Panc1 (cell line): ENCODE results near the gene SATB2. TPM values are rescaled to one million over a fixed set of nuclear protein-coding genes. Genes with fewer than 3 reads are reported as not detected.

Experiments used
- ATAC-seq: fragments of 200-7000 bp; cut with Tn5 transposase; 2 replicates; pipeline ENCODE4 v1.9.1; 2020; ENCODE audit warnings: mild to moderate bottlenecking, moderate library complexity
- BruUV-seq: library from RNA; stranded (reverse); fragments of 400-500 nt; replicated peaks from 2 replicates; lab custom pipeline; 2021; lab: Mats Ljungman, UMichigan
- CTCF ChIA-PET: fragments of 300-600 bp; sonication (Branson Sonifier 250); formaldehyde crosslinking; loops from one replicate; lab custom pipeline; 2022; ENCODE audit warnings: antibody characterized with exemption; lab: Charles Lee
- POLR2A ChIA-PET: fragments of 300-600 bp; sonication (Branson Sonifier 250); formaldehyde crosslinking; loops from one replicate; lab custom pipeline; 2022; ENCODE audit warnings: antibody characterized with exemption; lab: Charles Lee
- DNase-seq: peaks from one replicate; pipeline ENCODE4 v3.0.0-alpha.2; 2010; ENCODE audit warnings: low read depth, low spot score
- H3K27ac ChIP-seq: 2 replicates; pipeline ENCODE4 v1.5.1; 2011; ENCODE audit warnings: mild to moderate bottlenecking, low read length, inconsistent platforms
- H3K27me3 ChIP-seq: fragments of 200-500 bp; sonication (Bioruptor generic); 2 replicates; pipeline ENCODE4 v1.6.0; 2014; ENCODE audit warnings: low read length, inconsistent platforms; ENCODE audit not compliant: control insufficient read depth, insufficient read depth
- H3K36me3 ChIP-seq: fragments of 200-500 bp; sonication (Bioruptor generic); 2 replicates; pipeline ENCODE4 v1.5.1; 2014; ENCODE audit warnings: inconsistent platforms, mild to moderate bottlenecking, low read length, moderate library complexity; ENCODE audit not compliant: control insufficient read depth, insufficient read depth
- H3K4me1 ChIP-seq: 2 replicates; pipeline ENCODE4 v1.5.1; 2011; ENCODE audit warnings: inconsistent platforms, mild to moderate bottlenecking, low read length, moderate library complexity; ENCODE audit not compliant: control insufficient read depth, insufficient read depth
- H3K4me3 ChIP-seq, 2 experiments: 2 replicates each; pipeline ENCODE4 v1.5.1; 2011 to 2012; ENCODE audit warnings: low read depth in 2 of 2, low read length in 2 of 2, mild to moderate bottlenecking in 2 of 2, inconsistent platforms in 1 of 2, moderate library complexity in 1 of 2
- H3K9me3 ChIP-seq: fragments of 200-500 bp; sonication (Bioruptor generic); 2 replicates; pipeline ENCODE4 v1.5.1; 2014; ENCODE audit warnings: low read depth, mild to moderate bottlenecking, inconsistent platforms, low read length, moderate library complexity; ENCODE audit not compliant: control insufficient read depth, insufficient read depth
- CTCF ChIP-seq: fragments of 450-650 bp; IDR thresholded peaks from 2 replicates; pipeline ENCODE4 v1.5.1; 2017; ENCODE audit warnings: mild to moderate bottlenecking
- POLR2AphosphoS5 ChIP-seq: IDR thresholded peaks from 2 replicates; pipeline ENCODE4 v1.6.1; 2012; ENCODE audit warnings: mild to moderate bottlenecking, low read depth, low read length, moderate library complexity
- REST ChIP-seq, 2 experiments: IDR thresholded peaks; 2 replicates each; pipeline ENCODE4 v1.6.1; 2011 to 2012; ENCODE audit warnings: low read depth in 2 of 2, control low read depth in 1 of 2, low read length in 1 of 2, mild to moderate bottlenecking in 1 of 2, moderate library complexity in 1 of 2; ENCODE audit not compliant: insufficient read depth in 1 of 2
- SIN3A ChIP-seq: IDR thresholded peaks from 2 replicates; pipeline ENCODE4 v1.6.1; 2012; ENCODE audit warnings: low read depth, mild to moderate bottlenecking, low read length, moderate library complexity, borderline replicate concordance; ENCODE audit not compliant: insufficient read depth
- TCF7L2 ChIP-seq: IDR thresholded peaks from 2 replicates; pipeline ENCODE4 v1.6.1; 2011; ENCODE audit warnings: mild to moderate bottlenecking, low read depth, low read length, inconsistent platforms
- in situ Hi-C: cut with HindIII; loops from 2 replicates; pipeline ENCODE4 v1.10.0; 2016; ENCODE audit warnings: low sequenced_read_pairs, low pct_unique_long_range_greater_than_20kb
- intact Hi-C: fragments of 100-400 bp; cut with micrococcal nuclease; formaldehyde crosslinking; loops from one replicate; pipeline ENCODE4 v1.10.0; 2022; ENCODE audit not compliant: unreplicated experiment
- total RNA-seq: library from RNA; stranded (reverse); gene quantifications from one replicate; pipeline ENCODE4 v1.2.1, GENCODE V29; 2021; ENCODE audit not compliant: unreplicated experiment

Gene SATB2
- total RNA-seq, 1 experiment from 2014 or later: 43.2 TPM

GRCh38 chr2:199329031-199329430 lies 128.7 kb downstream of the SATB2 start:
- no peak for ATAC-seq
- intact Hi-C loops: no loop called here
- ChIA-PET CTCF (no interaction called here), POLR2A (no interaction called here)
- H3K4me3 ChIP-seq: no peak overlapping the region
- H3K4me1 ChIP-seq: no peaks in the 10 kb centered on the region
- no peak for DNase-seq
- in situ Hi-C loops: no loop called here
- no peaks in the 10 kb centered on the region for H3K9me3 ChIP-seq
- no peaks in the 10 kb centered on the region for H3K27me3 ChIP-seq
- H3K27ac ChIP-seq: no peak overlapping the region
- no TSS peak for BruUV-seq
- H3K36me3 ChIP-seq: peaks cover 27% of the 10 kb centered on the region
- TF ChIP-seq CTCF (no peak), REST (IDR thresholded peaks at IDR 0.05; ENCODE audit: insufficient read depth in 1 of 2, low read depth in 2 of 2, low read length in 1 of 2) (no peak), TCF7L2 (no peak), POLR2AphosphoS5 (no peak), SIN3A (no peak)

GRCh38 chr2:199325881-199326280 lies 131.9 kb downstream of the SATB2 start:
- Histone ChIP-seq H3K36me3 (peaks cover 33% of the 10 kb centered on the region), H3K27me3 (no peaks in the 10 kb centered on the region), H3K9me3 (no peaks in the 10 kb centered on the region), H3K4me1 (no peaks in the 10 kb centered on the region), H3K4me3 (no peak overlapping the region), H3K27ac (no peak overlapping the region)
- no peak for DNase-seq
- ChIA-PET CTCF (no interaction called here), POLR2A (no interaction called here)
- no peak for TF ChIP-seq SIN3A
- intact Hi-C loops: no loop called here
- ATAC-seq: no peak
- BruUV-seq: no TSS peak
- in situ Hi-C loops: no loop called here

DNA sequence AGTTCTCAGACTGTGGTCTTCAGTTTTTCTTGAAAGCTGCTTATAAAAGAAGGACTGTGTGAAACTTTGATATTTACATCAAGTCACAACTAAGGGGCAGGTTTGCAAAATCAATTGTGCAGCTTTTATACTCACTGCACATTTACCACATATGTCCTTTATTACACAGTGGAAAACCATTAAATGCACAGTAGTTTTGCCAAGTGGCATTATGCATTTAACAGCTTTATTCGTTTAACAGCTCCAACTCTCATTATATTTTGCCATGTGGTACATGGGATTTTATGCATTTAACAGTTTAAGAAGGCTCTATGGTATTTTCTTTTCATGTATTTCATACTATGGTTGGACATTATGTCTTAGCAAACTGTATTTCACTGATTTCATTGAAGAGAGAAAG lies 135.6 kb downstream of the SATB2 start:
- no peak overlapping the region for H3K4me3 ChIP-seq
- ChIA-PET CTCF (no interaction called here), POLR2A (no interaction called here)
- no peaks in the 10 kb centered on the region for H3K9me3 ChIP-seq
- H3K27me3 ChIP-seq: no peaks in the 10 kb centered on the region
- H3K27ac ChIP-seq: no peak overlapping the region
- in situ Hi-C loops (no loop called here), intact Hi-C loops (no loop called here)
- no peak for ATAC-seq
- peaks cover 51% of the 10 kb centered on the region for H3K36me3 ChIP-seq
- TF ChIP-seq SIN3A (no peak), REST (IDR thresholded peaks at IDR 0.05; ENCODE audit: insufficient read depth in 1 of 2, low read depth in 2 of 2, low read length in 1 of 2) (no peak), TCF7L2 (no peak), CTCF (no peak), POLR2AphosphoS5 (no peak)
- H3K4me1 ChIP-seq: no peaks in the 10 kb centered on the region
- no TSS peak for BruUV-seq
- DNase-seq: no peak
